ENCODE data around the gene ARHGAP31.
A peak's percentile ranks its signal among the peaks of the same experiment; 100 is the strongest.

ARHGAP31 gene

GRCh38 chr3:119396870-119397269, 102.7 kb downstream of the ARHGAP31 start:
- TF ChIP-seq PAX5 (IDR thresholded peaks at IDR 0.05; ENCODE audit: insufficient read depth, low read length, severe bottlenecking) (no peak), POU2F2 (IDR thresholded peaks at IDR 0.05; ENCODE audit: low read depth, low read length) (no peak), POLR2AphosphoS5 (IDR thresholded peaks at IDR 0.05; ENCODE audit: low read depth, low read length) (no peak), POLR2A (IDR thresholded peaks at IDR 0.05; ENCODE audit: low read depth, low read length) (no peak), TAF1 (IDR thresholded peaks at IDR 0.05; ENCODE audit: low read depth, low read length) (no peak), SPI1 (IDR thresholded peaks at IDR 0.05; ENCODE audit: low read depth, low read length) (no peak)
- FAIRE-seq: no peak
- DNase-seq (ENCODE audit: insufficient read length, low spot score): no peak

- TF ChIP-seq SPI1 (IDR thresholded peaks at IDR 0.05; ENCODE audit: low read depth, low read length) (no peak), POLR2AphosphoS5 (IDR thresholded peaks at IDR 0.05; ENCODE audit: low read depth, low read length) (no peak), TAF1 (IDR thresholded peaks at IDR 0.05; ENCODE audit: low read depth, low read length) (no peak), PAX5 (IDR thresholded peaks at IDR 0.05; ENCODE audit: insufficient read depth, low read length, severe bottlenecking) (no peak), POU2F2 (IDR thresholded peaks at IDR 0.05; ENCODE audit: low read depth, low read length) (no peak), POLR2A (IDR thresholded peaks at IDR 0.05; ENCODE audit: low read depth, low read length) (no peak)
- FAIRE-seq: no peak
- DNase-seq (ENCODE audit: insufficient read length, low spot score): no peak
Observed at GRCh38 chr3:119400466-119400865, 106.3 kb downstream of the ARHGAP31 start.

DNA sequence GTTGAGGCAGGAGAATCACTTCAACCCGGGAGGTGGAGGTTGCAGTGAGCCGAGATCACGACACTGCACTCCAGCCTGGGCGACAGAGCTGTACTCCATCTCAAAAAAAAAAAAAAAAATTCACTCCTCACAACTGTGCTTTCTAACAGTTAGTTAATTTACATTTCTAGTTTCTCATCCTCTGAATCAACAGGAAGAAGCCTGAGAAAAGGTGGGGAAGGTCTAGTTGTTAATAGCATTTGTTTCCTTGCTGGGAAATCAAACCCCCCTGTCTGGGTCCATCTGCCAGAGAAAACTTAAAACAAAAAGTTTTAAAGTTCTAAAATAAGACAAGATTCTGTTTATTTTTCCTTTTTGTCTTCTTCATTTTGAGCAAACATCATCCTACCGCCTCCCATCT, 106.9 kb downstream of the ARHGAP31 start:
- FAIRE-seq (no peak), DNase-seq (ENCODE audit: insufficient read length, low spot score) (no peak)
- TF ChIP-seq POLR2AphosphoS5 (IDR thresholded peaks at IDR 0.05; ENCODE audit: low read depth, low read length) (no peak), TAF1 (IDR thresholded peaks at IDR 0.05; ENCODE audit: low read depth, low read length) (no peak), POLR2A (IDR thresholded peaks at IDR 0.05; ENCODE audit: low read depth, low read length) (no peak)

- TF ChIP-seq POU2F2 (IDR thresholded peaks at IDR 0.05; ENCODE audit: low read depth, low read length): no peak
- no peak for TF ChIP-seq POLR2A (IDR thresholded peaks at IDR 0.05; ENCODE audit: low read depth, low read length)
- TF ChIP-seq PAX5 (IDR thresholded peaks at IDR 0.05; ENCODE audit: insufficient read depth, low read length, severe bottlenecking): no peak
- TF ChIP-seq TAF1 (IDR thresholded peaks at IDR 0.05; ENCODE audit: low read depth, low read length): no peak
- TF ChIP-seq POLR2AphosphoS5 (IDR thresholded peaks at IDR 0.05; ENCODE audit: low read depth, low read length): no peak
- TF ChIP-seq SPI1 (IDR thresholded peaks at IDR 0.05; ENCODE audit: low read depth, low read length): peak; percentile 92
- FAIRE-seq (peak; percentile 89), DNase-seq (ENCODE audit: insufficient read length, low spot score) (peak; percentile 23)
Observed at GRCh38 chr3:119401503-119402440, 107.6 kb downstream of the ARHGAP31 start.

DNA sequence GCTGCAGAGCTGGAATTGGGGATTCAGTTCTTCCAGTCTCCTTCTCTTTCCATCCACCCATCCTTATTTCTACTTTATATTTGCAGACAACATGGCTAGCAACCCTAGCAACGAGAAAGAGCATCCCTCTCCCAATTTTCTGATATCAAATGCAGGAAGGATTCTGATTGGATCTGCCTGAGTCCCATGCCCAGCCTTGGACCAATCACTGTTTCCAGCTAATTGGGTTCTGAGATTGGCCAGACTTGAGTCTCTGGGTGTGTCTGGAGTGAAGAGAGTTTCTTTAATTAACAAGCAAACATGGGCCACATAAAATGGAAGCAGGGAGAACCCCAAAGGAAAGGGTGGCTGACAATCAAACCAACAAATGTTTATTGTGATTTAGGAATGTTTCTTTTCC, 108.6 kb downstream of the ARHGAP31 start:
- FAIRE-seq: no peak
- TF ChIP-seq POLR2AphosphoS5 (IDR thresholded peaks at IDR 0.05; ENCODE audit: low read depth, low read length) (no peak), SPI1 (IDR thresholded peaks at IDR 0.05; ENCODE audit: low read depth, low read length) (no peak), POLR2A (IDR thresholded peaks at IDR 0.05; ENCODE audit: low read depth, low read length) (no peak), TAF1 (IDR thresholded peaks at IDR 0.05; ENCODE audit: low read depth, low read length) (no peak)
- DNase-seq (ENCODE audit: insufficient read length, low spot score): no peak

DNA sequence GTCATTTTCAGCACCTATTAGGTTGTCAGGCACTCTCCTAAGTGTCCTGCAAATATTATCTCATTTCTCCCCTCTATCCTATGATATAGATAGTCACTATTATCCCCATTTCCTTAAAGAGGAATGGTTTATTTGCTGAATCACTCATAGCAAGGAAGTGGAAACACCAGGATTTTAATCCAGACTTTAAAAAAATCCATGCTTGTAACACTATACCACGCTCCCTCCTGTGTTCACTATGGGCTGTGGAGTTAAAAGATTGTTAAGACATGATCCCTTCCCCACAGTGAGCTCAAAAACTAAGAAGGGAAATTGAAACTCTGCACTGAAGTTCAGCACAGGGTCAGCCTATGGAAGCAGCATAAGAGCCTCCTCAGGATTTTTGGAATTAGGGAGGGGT, 109.0 kb downstream of the ARHGAP31 start:
- DNase-seq (ENCODE audit: insufficient read length, low spot score) (no peak), FAIRE-seq (peak; percentile 20)
- TF ChIP-seq SPI1 (IDR thresholded peaks at IDR 0.05; ENCODE audit: low read depth, low read length): no peak
- TF ChIP-seq TAF1 (IDR thresholded peaks at IDR 0.05; ENCODE audit: low read depth, low read length): no peak
- no peak for TF ChIP-seq POLR2A (IDR thresholded peaks at IDR 0.05; ENCODE audit: low read depth, low read length)
- TF ChIP-seq POLR2AphosphoS5 (IDR thresholded peaks at IDR 0.05; ENCODE audit: low read depth, low read length): no peak
- TF ChIP-seq POU2F2 (IDR thresholded peaks at IDR 0.05; ENCODE audit: low read depth, low read length): no peak
- no peak for TF ChIP-seq PAX5 (IDR thresholded peaks at IDR 0.05; ENCODE audit: insufficient read depth, low read length, severe bottlenecking)

DNA sequence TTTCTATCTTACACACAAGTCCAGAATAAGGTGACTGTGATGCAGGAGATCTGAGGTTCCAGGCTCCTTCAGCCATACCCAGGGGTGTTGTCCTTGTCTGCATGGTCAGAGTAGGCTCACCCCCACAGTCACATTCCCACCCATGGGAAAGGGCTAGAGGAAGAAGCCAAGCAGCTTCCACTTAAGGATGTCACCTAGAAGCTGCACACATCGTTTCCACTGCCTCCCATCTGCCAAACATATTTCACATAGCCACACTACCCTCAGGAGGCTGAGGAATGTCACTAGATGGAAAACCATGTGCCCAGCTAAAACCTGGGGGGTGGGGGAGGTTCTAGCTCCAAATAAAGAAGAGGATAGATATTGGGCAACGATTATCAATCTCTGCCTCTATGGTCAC, 111.1 kb downstream of the ARHGAP31 start:
- TF ChIP-seq PAX5 (IDR thresholded peaks at IDR 0.05; ENCODE audit: insufficient read depth, low read length, severe bottlenecking): no peak
- TF ChIP-seq POU2F2 (IDR thresholded peaks at IDR 0.05; ENCODE audit: low read depth, low read length): no peak
- no peak for TF ChIP-seq SPI1 (IDR thresholded peaks at IDR 0.05; ENCODE audit: low read depth, low read length)
- TF ChIP-seq POLR2AphosphoS5 (IDR thresholded peaks at IDR 0.05; ENCODE audit: low read depth, low read length): no peak
- no peak for TF ChIP-seq POLR2A (IDR thresholded peaks at IDR 0.05; ENCODE audit: low read depth, low read length)
- TF ChIP-seq TAF1 (IDR thresholded peaks at IDR 0.05; ENCODE audit: low read depth, low read length): no peak
- no peak for FAIRE-seq
- no peak for DNase-seq (ENCODE audit: insufficient read length, low spot score)

- peak; percentile 26 for FAIRE-seq
- no peak for DNase-seq (ENCODE audit: insufficient read length, low spot score)
- TF ChIP-seq SPI1 (IDR thresholded peaks at IDR 0.05; ENCODE audit: low read depth, low read length) (no peak), POU2F2 (IDR thresholded peaks at IDR 0.05; ENCODE audit: low read depth, low read length) (no peak), TAF1 (IDR thresholded peaks at IDR 0.05; ENCODE audit: low read depth, low read length) (no peak), POLR2A (IDR thresholded peaks at IDR 0.05; ENCODE audit: low read depth, low read length) (no peak), PAX5 (IDR thresholded peaks at IDR 0.05; ENCODE audit: insufficient read depth, low read length, severe bottlenecking) (no peak), POLR2AphosphoS5 (IDR thresholded peaks at IDR 0.05; ENCODE audit: low read depth, low read length) (no peak)
Observed at GRCh38 chr3:119408243-119408950, 114.2 kb downstream of the ARHGAP31 start.

DNA sequence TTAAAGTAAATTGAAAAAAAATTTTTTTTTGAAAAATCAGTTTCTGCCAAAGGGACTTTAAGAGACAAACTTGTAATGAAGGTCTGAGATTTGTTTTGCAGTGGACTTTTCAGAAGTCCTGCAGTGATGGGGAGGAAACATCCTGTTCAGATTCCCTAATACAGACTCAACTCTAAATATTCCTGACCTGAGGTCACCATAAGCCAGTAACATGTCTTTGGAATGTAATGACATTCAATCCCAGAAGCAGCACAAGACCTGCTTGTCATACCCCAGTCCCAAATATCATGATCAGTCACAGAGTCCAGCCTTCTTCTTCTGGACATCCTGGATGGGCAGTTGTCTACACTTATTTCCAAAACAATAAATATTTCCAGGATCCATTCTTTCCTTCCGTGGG, 115.7 kb downstream of the ARHGAP31 start:
- TF ChIP-seq PAX5 (IDR thresholded peaks at IDR 0.05; ENCODE audit: insufficient read depth, low read length, severe bottlenecking): no peak
- no peak for TF ChIP-seq SPI1 (IDR thresholded peaks at IDR 0.05; ENCODE audit: low read depth, low read length)
- no peak for TF ChIP-seq POLR2A (IDR thresholded peaks at IDR 0.05; ENCODE audit: low read depth, low read length)
- no peak for TF ChIP-seq POLR2AphosphoS5 (IDR thresholded peaks at IDR 0.05; ENCODE audit: low read depth, low read length)
- no peak for TF ChIP-seq POU2F2 (IDR thresholded peaks at IDR 0.05; ENCODE audit: low read depth, low read length)
- TF ChIP-seq TAF1 (IDR thresholded peaks at IDR 0.05; ENCODE audit: low read depth, low read length): no peak
- DNase-seq (ENCODE audit: insufficient read length, low spot score) (no peak), FAIRE-seq (no peak)

All from GM12891 (cell line).